GM23338 (cell line): ENCODE measurements around the gene ZBTB25. TPM values are rescaled to one million over a fixed set of nuclear protein-coding genes. Genes with fewer than 3 reads are reported as not detected.

Experiments
- ATAC-seq: fragments of 200-7000 bp; cut with Tn5 transposase; 3 replicates; pipeline ENCODE4 v1.9.1; 2020
- DNase-seq: peaks from one replicate; pipeline ENCODE4 v3.0.0-alpha.2; 2015; ENCODE audit warnings: low spot score
- H2AFZ ChIP-seq: fragments of 200-600 bp; sonication (generic); 2 replicates; pipeline ENCODE4 v1.8.0; 2016; ENCODE audit warnings: antibody characterized with exemption, mild to moderate bottlenecking, moderate library complexity
- H3F3A ChIP-seq: fragments of 200-600 bp; sonication (generic); replicated peaks from 2 replicates; pipeline ENCODE4 v1.8.0; 2017; ENCODE audit warnings: antibody characterized with exemption, mixed run types, low read depth
- H3K27ac ChIP-seq: fragments of 200-600 bp; sonication (generic); 2 replicates; pipeline ENCODE4 v1.6.1; 2016; ENCODE audit warnings: low read depth
- H3K27me3 ChIP-seq: fragments of 200-600 bp; sonication (generic); 2 replicates; pipeline ENCODE4 v1.8.0; 2016; ENCODE audit warnings: mild to moderate bottlenecking, mixed run types, moderate library complexity; ENCODE audit not compliant: insufficient read depth
- H3K36me3 ChIP-seq: fragments of 200-600 bp; sonication (generic); 2 replicates; pipeline ENCODE4 v1.8.0; 2016; ENCODE audit warnings: mild to moderate bottlenecking; ENCODE audit not compliant: insufficient read depth
- H3K4me1 ChIP-seq: fragments of 200-600 bp; sonication (generic); 2 replicates; pipeline ENCODE4 v1.8.0; 2016; ENCODE audit warnings: mild to moderate bottlenecking, moderate library complexity; ENCODE audit not compliant: insufficient read depth
- H3K4me2 ChIP-seq: fragments of 200-600 bp; sonication (generic); 2 replicates; pipeline ENCODE4 v1.7.1; 2017; ENCODE audit warnings: mixed run types
- H3K4me3 ChIP-seq: fragments of 200-600 bp; sonication (generic); 2 replicates; pipeline ENCODE4 v1.6.1; 2016; ENCODE audit warnings: mixed run types
- H3K79me2 ChIP-seq: fragments of 200-600 bp; sonication (generic); replicated peaks from 2 replicates; pipeline ENCODE4 v1.8.0; 2017; ENCODE audit warnings: mild to moderate bottlenecking; ENCODE audit not compliant: insufficient read depth
- H3K9me2 ChIP-seq: fragments of 200-600 bp; sonication (generic); 2 replicates; pipeline ENCODE4 v1.8.0; 2017; ENCODE audit not compliant: insufficient read depth
- H4K20me1 ChIP-seq: fragments of 200-600 bp; sonication (generic); replicated peaks from 2 replicates; pipeline ENCODE4 v1.8.0; 2017; ENCODE audit warnings: mild to moderate bottlenecking; ENCODE audit not compliant: insufficient read depth
- H3K27ac Mint-ChIP-seq: 2 replicates; pipeline ENCODE4 v1.8.0; 2020; ENCODE audit warnings: inconsistent platforms, mild to moderate bottlenecking, moderate library complexity, mixed read lengths
- H3K27me3 Mint-ChIP-seq: 3 replicates; pipeline ENCODE4 v1.8.0; 2022; ENCODE audit warnings: low read depth, mild to moderate bottlenecking, moderate library complexity, mixed read lengths, inconsistent platforms; ENCODE audit not compliant: insufficient read depth, poor library complexity
- H3K36me3 Mint-ChIP-seq: 3 replicates; pipeline ENCODE4 v1.8.0; 2021; ENCODE audit warnings: low read depth, mild to moderate bottlenecking, inconsistent platforms, moderate library complexity, mixed read lengths
- H3K4me1 Mint-ChIP-seq: 3 replicates; pipeline ENCODE4 v1.8.0; 2020; ENCODE audit warnings: mild to moderate bottlenecking, inconsistent platforms, mixed read lengths
- H3K4me3 Mint-ChIP-seq: 3 replicates; pipeline ENCODE4 v1.8.0; 2021; ENCODE audit warnings: moderate library complexity, mild to moderate bottlenecking, inconsistent platforms, mixed read lengths
- H3K9me3 Mint-ChIP-seq: 3 replicates; pipeline ENCODE4 v1.8.0; 2020; ENCODE audit warnings: moderate library complexity, mild to moderate bottlenecking, inconsistent platforms, mixed read lengths
- EZH2 ChIP-seq: fragments of 200-600 bp; sonication (generic); IDR thresholded peaks from one replicate; pipeline ENCODE4 v1.8.0; 2017; ENCODE audit warnings: antibody characterized with exemption, mild to moderate bottlenecking, low read depth; ENCODE audit not compliant: unreplicated experiment
- POLR2AphosphoS5 ChIP-seq: IDR thresholded peaks from 2 replicates; pipeline ENCODE4 v1.6.1; 2016; ENCODE audit warnings: antibody characterized with exemption, low read depth
- ZNF331 ChIP-seq: fragments of 250-450 bp; sonication (Bioruptor Pico); IDR thresholded peaks from 2 replicates; pipeline ENCODE4 v1.5.0; 2020; ENCODE audit warnings: low read depth, mild to moderate bottlenecking, moderate library complexity
- polyA plus RNA-seq: library from polyadenylated mRNA; unstranded; fragments of >200 nt; fragmentation: Nextera tagmentation; extraction: Ambion mirVana; gene quantifications from 2 replicates; pipeline ENCODE4 v1.2.1, GENCODE V29; 2016
- total RNA-seq: library from RNA; depleted of rRNA; stranded (reverse); fragments of >200 nt; shearing (Covaris generic); gene quantifications from 2 replicates; pipeline ENCODE4 v1.2.3, GENCODE V29; 2014
- TF ChIP-seq, protein P1 (sequence below): IDR thresholded peaks from one replicate; pipeline ENCODE4 v1.6.1; 2018; ENCODE audit warnings: antibody characterized with exemption; ENCODE audit not compliant: unreplicated experiment
- TF ChIP-seq, protein P2 (sequence below), 2 experiments: fragments of 200-600 bp in 1 of 2; sonication (generic) in 1 of 2; conservative IDR thresholded peaks; 2 replicates each; pipeline versions ENCODE4 v1.5.1 to v1.6.1; 2016 to 2017; ENCODE audit warnings: antibody characterized with exemption in 2 of 2, low read depth in 2 of 2, mild to moderate bottlenecking in 2 of 2, moderate library complexity in 1 of 2
- TF ChIP-seq, protein P3 (sequence below): fragments of 250-450 bp; sonication (Bioruptor Pico); IDR thresholded peaks from 2 replicates; pipeline ENCODE4 v1.5.0; 2020; ENCODE audit warnings: mild to moderate bottlenecking, moderate library complexity
- TF ChIP-seq, protein P4 (sequence below): IDR thresholded peaks from 2 replicates; pipeline ENCODE4 v1.6.1; 2016; ENCODE audit warnings: antibody characterized with exemption

Gene ZBTB25
- total and polyA plus RNA-seq, 2 experiments from 2014 or later: 5.8 to 8.0 TPM

DNA sequence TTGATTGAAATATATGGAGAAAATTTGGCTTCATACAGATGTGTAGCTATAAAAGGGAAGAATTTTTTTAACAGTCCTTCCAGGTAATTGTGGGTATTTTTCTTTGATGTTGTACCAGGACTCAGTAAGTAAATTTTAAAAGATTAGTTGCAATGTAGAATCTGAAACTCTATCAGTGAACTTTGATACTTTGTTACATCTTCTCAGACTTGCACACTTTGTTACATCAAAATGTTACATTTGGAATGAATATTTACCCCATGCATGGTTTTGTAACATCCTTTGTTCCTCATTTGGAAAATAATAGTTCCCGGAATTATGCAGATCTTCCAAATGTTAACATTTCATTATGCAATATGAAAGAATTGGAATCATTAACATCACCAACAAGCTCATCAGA lies 101.7 kb downstream of the ZBTB25 start:
- Mint-ChIP-seq H3K9me3 (no peaks in the 10 kb centered on the region), H3K27ac (no peak overlapping the region), H3K27me3 (no peaks in the 10 kb centered on the region), H3K36me3 (peaks cover 69% of the 10 kb centered on the region), H3K4me1 (peaks cover 7% of the 10 kb centered on the region; the same call in 2 of the 3 replicates), H3K4me3 (no peak overlapping the region)
- Histone ChIP-seq H4K20me1 (peaks cover 52% of the 10 kb centered on the region), H3K79me2 (peaks cover 100% of the 10 kb centered on the region), H3F3A (no peaks in the 10 kb centered on the region), H3K36me3 (peaks cover 38% of the 10 kb centered on the region; the same call in 1 of the 2 replicates), H3K4me1 (no peaks in the 10 kb centered on the region), H3K4me2 (no peak overlapping the region), H3K27ac (no peak overlapping the region), H3K9me2 (no peaks in the 10 kb centered on the region), H3K27me3 (no peaks in the 10 kb centered on the region), H2AFZ (no peak overlapping the region), H3K4me3 (no peak overlapping the region)
- TF ChIP-seq, protein P1, sequence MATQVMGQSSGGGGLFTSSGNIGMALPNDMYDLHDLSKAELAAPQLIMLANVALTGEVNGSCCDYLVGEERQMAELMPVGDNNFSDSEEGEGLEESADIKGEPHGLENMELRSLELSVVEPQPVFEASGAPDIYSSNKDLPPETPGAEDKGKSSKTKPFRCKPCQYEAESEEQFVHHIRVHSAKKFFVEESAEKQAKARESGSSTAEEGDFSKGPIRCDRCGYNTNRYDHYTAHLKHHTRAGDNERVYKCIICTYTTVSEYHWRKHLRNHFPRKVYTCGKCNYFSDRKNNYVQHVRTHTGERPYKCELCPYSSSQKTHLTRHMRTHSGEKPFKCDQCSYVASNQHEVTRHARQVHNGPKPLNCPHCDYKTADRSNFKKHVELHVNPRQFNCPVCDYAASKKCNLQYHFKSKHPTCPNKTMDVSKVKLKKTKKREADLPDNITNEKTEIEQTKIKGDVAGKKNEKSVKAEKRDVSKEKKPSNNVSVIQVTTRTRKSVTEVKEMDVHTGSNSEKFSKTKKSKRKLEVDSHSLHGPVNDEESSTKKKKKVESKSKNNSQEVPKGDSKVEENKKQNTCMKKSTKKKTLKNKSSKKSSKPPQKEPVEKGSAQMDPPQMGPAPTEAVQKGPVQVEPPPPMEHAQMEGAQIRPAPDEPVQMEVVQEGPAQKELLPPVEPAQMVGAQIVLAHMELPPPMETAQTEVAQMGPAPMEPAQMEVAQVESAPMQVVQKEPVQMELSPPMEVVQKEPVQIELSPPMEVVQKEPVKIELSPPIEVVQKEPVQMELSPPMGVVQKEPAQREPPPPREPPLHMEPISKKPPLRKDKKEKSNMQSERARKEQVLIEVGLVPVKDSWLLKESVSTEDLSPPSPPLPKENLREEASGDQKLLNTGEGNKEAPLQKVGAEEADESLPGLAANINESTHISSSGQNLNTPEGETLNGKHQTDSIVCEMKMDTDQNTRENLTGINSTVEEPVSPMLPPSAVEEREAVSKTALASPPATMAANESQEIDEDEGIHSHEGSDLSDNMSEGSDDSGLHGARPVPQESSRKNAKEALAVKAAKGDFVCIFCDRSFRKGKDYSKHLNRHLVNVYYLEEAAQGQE: no peak
- TF ChIP-seq, protein P2, sequence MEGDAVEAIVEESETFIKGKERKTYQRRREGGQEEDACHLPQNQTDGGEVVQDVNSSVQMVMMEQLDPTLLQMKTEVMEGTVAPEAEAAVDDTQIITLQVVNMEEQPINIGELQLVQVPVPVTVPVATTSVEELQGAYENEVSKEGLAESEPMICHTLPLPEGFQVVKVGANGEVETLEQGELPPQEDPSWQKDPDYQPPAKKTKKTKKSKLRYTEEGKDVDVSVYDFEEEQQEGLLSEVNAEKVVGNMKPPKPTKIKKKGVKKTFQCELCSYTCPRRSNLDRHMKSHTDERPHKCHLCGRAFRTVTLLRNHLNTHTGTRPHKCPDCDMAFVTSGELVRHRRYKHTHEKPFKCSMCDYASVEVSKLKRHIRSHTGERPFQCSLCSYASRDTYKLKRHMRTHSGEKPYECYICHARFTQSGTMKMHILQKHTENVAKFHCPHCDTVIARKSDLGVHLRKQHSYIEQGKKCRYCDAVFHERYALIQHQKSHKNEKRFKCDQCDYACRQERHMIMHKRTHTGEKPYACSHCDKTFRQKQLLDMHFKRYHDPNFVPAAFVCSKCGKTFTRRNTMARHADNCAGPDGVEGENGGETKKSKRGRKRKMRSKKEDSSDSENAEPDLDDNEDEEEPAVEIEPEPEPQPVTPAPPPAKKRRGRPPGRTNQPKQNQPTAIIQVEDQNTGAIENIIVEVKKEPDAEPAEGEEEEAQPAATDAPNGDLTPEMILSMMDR (conservative IDR thresholded peaks at IDR 0.05; ENCODE audit: low read depth in 2 of 2): no peak
- TF ChIP-seq EZH2 (no peak), ZNF331 (CRISPR knock-in tag) (no peak)
- ATAC-seq (no peak), DNase-seq (no peak)

DNA sequence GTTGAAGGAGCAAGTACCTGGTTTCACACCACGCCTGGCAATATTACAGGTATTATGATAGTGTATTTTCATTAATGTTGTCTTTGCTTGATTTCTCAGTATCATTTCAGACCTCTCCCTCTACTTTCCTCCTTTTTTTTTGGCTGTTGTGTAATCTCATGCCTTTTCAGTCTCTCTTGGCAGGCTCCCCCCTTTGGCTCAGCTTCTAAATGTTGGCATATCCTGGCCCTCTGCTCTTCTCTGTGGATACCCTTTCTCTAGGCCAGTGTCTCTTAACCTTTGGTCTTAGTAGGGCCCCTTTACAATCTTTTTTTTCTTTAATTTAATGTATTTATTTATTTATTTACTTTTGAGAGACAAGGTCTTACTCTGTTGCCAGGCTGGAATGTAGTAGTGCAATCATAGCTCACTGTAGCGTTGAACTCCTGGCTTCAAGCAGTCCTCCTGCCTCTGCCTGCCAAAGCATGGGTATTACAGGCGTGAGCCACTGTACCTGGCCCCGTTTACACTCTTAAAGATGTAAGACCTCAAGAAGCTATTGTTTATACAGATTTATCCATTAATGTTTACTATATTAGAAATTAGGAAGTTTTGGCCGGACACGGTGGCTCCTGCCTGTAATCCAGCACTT lies 102.7 kb downstream of the ZBTB25 start:
- ATAC-seq (no peak), DNase-seq (no peak)
- peak overlapping the region; percentile 24; the same call in 1 of the 2 replicates for H3K27ac Mint-ChIP-seq
- no peaks in the 10 kb centered on the region for H3K9me3 Mint-ChIP-seq
- Histone ChIP-seq H3K79me2 (peaks cover 99% of the 10 kb centered on the region), H3F3A (no peaks in the 10 kb centered on the region), H3K9me2 (no peaks in the 10 kb centered on the region), H3K27ac (peak overlapping the region; percentile 50; the same call in 1 of the 2 replicates), H3K4me1 (no peaks in the 10 kb centered on the region), H3K4me2 (no peak overlapping the region), H4K20me1 (peaks cover 59% of the 10 kb centered on the region), H3K27me3 (no peaks in the 10 kb centered on the region), H2AFZ (no peak overlapping the region), H3K4me3 (no peak overlapping the region), H3K36me3 (peaks cover 38% of the 10 kb centered on the region; the same call in 1 of the 2 replicates)
- peaks cover 3% of the 10 kb centered on the region; the same call in 2 of the 3 replicates for H3K4me1 Mint-ChIP-seq
- H3K36me3 Mint-ChIP-seq: peaks cover 61% of the 10 kb centered on the region
- H3K27me3 Mint-ChIP-seq: no peaks in the 10 kb centered on the region
- no peak overlapping the region for H3K4me3 Mint-ChIP-seq
- TF ChIP-seq, protein P3, sequence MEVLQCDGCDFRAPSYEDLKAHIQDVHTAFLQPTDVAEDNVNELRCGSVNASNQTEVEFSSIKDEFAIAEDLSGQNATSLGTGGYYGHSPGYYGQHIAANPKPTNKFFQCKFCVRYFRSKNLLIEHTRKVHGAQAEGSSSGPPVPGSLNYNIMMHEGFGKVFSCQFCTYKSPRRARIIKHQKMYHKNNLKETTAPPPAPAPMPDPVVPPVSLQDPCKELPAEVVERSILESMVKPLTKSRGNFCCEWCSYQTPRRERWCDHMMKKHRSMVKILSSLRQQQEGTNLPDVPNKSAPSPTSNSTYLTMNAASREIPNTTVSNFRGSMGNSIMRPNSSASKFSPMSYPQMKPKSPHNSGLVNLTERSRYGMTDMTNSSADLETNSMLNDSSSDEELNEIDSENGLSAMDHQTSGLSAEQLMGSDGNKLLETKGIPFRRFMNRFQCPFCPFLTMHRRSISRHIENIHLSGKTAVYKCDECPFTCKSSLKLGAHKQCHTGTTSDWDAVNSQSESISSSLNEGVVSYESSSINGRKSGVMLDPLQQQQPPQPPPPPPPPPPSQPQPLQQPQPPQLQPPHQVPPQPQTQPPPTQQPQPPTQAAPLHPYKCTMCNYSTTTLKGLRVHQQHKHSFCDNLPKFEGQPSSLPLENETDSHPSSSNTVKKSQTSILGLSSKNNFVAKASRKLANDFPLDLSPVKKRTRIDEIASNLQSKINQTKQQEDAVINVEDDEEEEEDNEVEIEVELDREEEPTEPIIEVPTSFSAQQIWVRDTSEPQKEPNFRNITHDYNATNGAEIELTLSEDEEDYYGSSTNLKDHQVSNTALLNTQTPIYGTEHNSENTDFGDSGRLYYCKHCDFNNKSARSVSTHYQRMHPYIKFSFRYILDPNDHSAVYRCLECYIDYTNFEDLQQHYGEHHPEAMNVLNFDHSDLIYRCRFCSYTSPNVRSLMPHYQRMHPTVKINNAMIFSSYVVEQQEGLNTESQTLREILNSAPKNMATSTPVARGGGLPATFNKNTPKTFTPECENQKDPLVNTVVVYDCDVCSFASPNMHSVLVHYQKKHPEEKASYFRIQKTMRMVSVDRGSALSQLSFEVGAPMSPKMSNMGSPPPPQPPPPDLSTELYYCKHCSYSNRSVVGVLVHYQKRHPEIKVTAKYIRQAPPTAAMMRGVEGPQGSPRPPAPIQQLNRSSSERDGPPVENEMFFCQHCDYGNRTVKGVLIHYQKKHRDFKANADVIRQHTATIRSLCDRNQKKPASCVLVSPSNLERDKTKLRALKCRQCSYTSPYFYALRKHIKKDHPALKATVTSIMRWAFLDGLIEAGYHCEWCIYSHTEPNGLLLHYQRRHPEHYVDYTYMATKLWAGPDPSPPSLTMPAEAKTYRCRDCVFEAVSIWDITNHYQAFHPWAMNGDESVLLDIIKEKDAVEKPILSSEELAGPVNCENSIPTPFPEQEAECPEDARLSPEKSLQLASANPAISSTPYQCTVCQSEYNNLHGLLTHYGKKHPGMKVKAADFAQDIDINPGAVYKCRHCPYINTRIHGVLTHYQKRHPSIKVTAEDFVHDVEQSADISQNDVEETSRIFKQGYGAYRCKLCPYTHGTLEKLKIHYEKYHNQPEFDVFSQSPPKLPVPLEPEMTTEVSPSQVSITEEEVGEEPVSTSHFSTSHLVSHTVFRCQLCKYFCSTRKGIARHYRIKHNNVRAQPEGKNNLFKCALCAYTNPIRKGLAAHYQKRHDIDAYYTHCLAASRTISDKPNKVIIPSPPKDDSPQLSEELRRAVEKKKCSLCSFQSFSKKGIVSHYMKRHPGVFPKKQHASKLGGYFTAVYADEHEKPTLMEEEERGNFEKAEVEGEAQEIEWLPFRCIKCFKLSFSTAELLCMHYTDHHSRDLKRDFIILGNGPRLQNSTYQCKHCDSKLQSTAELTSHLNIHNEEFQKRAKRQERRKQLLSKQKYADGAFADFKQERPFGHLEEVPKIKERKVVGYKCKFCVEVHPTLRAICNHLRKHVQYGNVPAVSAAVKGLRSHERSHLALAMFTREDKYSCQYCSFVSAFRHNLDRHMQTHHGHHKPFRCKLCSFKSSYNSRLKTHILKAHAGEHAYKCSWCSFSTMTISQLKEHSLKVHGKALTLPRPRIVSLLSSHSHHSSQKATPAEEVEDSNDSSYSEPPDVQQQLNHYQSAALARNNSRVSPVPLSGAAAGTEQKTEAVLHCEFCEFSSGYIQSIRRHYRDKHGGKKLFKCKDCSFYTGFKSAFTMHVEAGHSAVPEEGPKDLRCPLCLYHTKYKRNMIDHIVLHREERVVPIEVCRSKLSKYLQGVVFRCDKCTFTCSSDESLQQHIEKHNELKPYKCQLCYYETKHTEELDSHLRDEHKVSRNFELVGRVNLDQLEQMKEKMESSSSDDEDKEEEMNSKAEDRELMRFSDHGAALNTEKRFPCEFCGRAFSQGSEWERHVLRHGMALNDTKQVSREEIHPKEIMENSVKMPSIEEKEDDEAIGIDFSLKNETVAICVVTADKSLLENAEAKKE: no peak
- TF ChIP-seq POLR2AphosphoS5: no peak
- TF ChIP-seq, protein P4, sequence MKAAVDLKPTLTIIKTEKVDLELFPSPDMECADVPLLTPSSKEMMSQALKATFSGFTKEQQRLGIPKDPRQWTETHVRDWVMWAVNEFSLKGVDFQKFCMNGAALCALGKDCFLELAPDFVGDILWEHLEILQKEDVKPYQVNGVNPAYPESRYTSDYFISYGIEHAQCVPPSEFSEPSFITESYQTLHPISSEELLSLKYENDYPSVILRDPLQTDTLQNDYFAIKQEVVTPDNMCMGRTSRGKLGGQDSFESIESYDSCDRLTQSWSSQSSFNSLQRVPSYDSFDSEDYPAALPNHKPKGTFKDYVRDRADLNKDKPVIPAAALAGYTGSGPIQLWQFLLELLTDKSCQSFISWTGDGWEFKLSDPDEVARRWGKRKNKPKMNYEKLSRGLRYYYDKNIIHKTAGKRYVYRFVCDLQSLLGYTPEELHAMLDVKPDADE: no peak
- TF ChIP-seq EZH2: no peak
- TF ChIP-seq ZNF331 (CRISPR knock-in tag): no peak
